Natural killer cell (primary cell): ENCODE results near the gene TRRAP. TPM values are rescaled to one million over a fixed set of nuclear protein-coding genes. Genes with fewer than 3 reads are reported as not detected.

Source experiments
- ATAC-seq, 3 donors: fragments of 150-1000 bp in 2 of 3; fragments of 200-7000 bp in 1 of 3; cut with Tn5 transposase; 1 replicate in 1 of 3; 2 replicates in 2 of 3; pipeline ENCODE4 v1.10.0; 2021; ENCODE audit warnings: mild to moderate bottlenecking in 2 of 3, moderate library complexity in 2 of 3
- DNase-seq, 2 donors: peaks; one replicate each; pipeline versions ENCODE4 v3.0.0 to v3.0.0-alpha.2; 2013 to 2021; ENCODE audit warnings: mixed read lengths in 1 of 2
- H3K27ac ChIP-seq: one replicate; pipeline ENCODE4 v1.5.1; 2013; ENCODE audit warnings: mild to moderate bottlenecking, low read length
- H3K27me3 ChIP-seq: one replicate; pipeline ENCODE4 v1.6.1; 2013; ENCODE audit warnings: low read length; ENCODE audit not compliant: control insufficient read depth, insufficient read depth
- H3K36me3 ChIP-seq: one replicate; pipeline ENCODE4 v1.6.1; 2013; ENCODE audit warnings: low read length; ENCODE audit not compliant: control insufficient read depth, insufficient read depth
- H3K4me1 ChIP-seq: one replicate; pipeline ENCODE4 v1.6.1; 2013; ENCODE audit warnings: low read length; ENCODE audit not compliant: control insufficient read depth, insufficient read depth
- H3K4me3 ChIP-seq: one replicate; pipeline ENCODE4 v1.5.1; 2013; ENCODE audit warnings: low read length
- H3K9me3 ChIP-seq: one replicate; pipeline ENCODE4 v1.6.1; 2013; ENCODE audit warnings: low read length; ENCODE audit not compliant: control insufficient read depth, insufficient read depth
- H3K27ac Mint-ChIP-seq, 2 donors: one replicate each; pipeline ENCODE4 v1.8.0; 2022; ENCODE audit warnings: mild to moderate bottlenecking in 2 of 2, mixed read lengths in 2 of 2, moderate library complexity in 1 of 2
- H3K27me3 Mint-ChIP-seq, 2 donors: one replicate each; pipeline ENCODE4 v1.8.0; 2022; ENCODE audit warnings: low read depth in 2 of 2, mixed read lengths in 2 of 2
- H3K36me3 Mint-ChIP-seq: one replicate; pipeline ENCODE4 v1.8.0; 2022; ENCODE audit warnings: mixed read lengths
- H3K4me1 Mint-ChIP-seq, 2 donors: one replicate each; pipeline ENCODE4 v1.8.0; 2022; ENCODE audit warnings: mixed read lengths in 2 of 2
- H3K4me3 Mint-ChIP-seq: one replicate; pipeline ENCODE4 v1.8.0; 2022; ENCODE audit warnings: mild to moderate bottlenecking, moderate library complexity, mixed read lengths
- H3K9me3 Mint-ChIP-seq, 2 donors: one replicate each; pipeline ENCODE4 v1.8.0; 2022; ENCODE audit warnings: mixed read lengths in 2 of 2
- WGBS: methylation state at CpG from one replicate; pipeline ENCODE4 v1.1.7; 2013; ENCODE audit warnings: missing lambda C conversion rate; ENCODE audit not compliant: insufficient coverage; 5-methylcytosine and 5-hydroxymethylcytosine counted together
- intact Hi-C: fragments of 100-400 bp; cut with micrococcal nuclease; formaldehyde crosslinking; loops from one replicate; pipeline ENCODE4 v1.14.2; 2022
- total RNA-seq, 4 donors: library from RNA; stranded (reverse); fragments of 120-200 nt in 1 of 4; gene quantifications; one replicate each; pipeline versions ENCODE4 v1.2.3 to v1.2.4, GENCODE V29; 2013 to 2022
- TF ChIP-seq, protein P1 (sequence below): fragments of 200-600 bp; IDR thresholded peaks from one replicate; pipeline ENCODE4 v1.8.0; 2022; ENCODE audit warnings: antibody characterized with exemption

Gene TRRAP
- total RNA-seq, 3 donors from 2014 or later (not counting 1 experiment from before 2014, with no cell fraction given): 45.4 to 62.9 (median 62.4) TPM

- TF ChIP-seq, protein P1, sequence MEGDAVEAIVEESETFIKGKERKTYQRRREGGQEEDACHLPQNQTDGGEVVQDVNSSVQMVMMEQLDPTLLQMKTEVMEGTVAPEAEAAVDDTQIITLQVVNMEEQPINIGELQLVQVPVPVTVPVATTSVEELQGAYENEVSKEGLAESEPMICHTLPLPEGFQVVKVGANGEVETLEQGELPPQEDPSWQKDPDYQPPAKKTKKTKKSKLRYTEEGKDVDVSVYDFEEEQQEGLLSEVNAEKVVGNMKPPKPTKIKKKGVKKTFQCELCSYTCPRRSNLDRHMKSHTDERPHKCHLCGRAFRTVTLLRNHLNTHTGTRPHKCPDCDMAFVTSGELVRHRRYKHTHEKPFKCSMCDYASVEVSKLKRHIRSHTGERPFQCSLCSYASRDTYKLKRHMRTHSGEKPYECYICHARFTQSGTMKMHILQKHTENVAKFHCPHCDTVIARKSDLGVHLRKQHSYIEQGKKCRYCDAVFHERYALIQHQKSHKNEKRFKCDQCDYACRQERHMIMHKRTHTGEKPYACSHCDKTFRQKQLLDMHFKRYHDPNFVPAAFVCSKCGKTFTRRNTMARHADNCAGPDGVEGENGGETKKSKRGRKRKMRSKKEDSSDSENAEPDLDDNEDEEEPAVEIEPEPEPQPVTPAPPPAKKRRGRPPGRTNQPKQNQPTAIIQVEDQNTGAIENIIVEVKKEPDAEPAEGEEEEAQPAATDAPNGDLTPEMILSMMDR: no peak
- H3K9me3 Mint-ChIP-seq: no peaks in the 10 kb centered on the region
- Histone ChIP-seq H3K27ac (no peak overlapping the region), H3K9me3 (no peaks in the 10 kb centered on the region), H3K27me3 (no peaks in the 10 kb centered on the region), H3K4me3 (no peak overlapping the region), H3K36me3 (peaks cover 86% of the 10 kb centered on the region), H3K4me1 (peaks cover 9% of the 10 kb centered on the region)
- intact Hi-C loops: no loop called here
- H3K27me3 Mint-ChIP-seq: no peaks in the 10 kb centered on the region
- peaks cover 0 to 10% of the 10 kb centered on the region in 2 donors for H3K4me1 Mint-ChIP-seq
- H3K4me3 Mint-ChIP-seq: no peak overlapping the region
- H3K36me3 Mint-ChIP-seq: peaks cover 38% of the 10 kb centered on the region
- WGBS: 97% methylated on average over 16 of the region's 16 CpGs
- DNase-seq (no peak), ATAC-seq (no peak)
- H3K27ac Mint-ChIP-seq: no peak overlapping the region
These were observed 113.7 kb downstream of the TRRAP start for GRCh38 chr7:98992076-98992475.

DNA sequence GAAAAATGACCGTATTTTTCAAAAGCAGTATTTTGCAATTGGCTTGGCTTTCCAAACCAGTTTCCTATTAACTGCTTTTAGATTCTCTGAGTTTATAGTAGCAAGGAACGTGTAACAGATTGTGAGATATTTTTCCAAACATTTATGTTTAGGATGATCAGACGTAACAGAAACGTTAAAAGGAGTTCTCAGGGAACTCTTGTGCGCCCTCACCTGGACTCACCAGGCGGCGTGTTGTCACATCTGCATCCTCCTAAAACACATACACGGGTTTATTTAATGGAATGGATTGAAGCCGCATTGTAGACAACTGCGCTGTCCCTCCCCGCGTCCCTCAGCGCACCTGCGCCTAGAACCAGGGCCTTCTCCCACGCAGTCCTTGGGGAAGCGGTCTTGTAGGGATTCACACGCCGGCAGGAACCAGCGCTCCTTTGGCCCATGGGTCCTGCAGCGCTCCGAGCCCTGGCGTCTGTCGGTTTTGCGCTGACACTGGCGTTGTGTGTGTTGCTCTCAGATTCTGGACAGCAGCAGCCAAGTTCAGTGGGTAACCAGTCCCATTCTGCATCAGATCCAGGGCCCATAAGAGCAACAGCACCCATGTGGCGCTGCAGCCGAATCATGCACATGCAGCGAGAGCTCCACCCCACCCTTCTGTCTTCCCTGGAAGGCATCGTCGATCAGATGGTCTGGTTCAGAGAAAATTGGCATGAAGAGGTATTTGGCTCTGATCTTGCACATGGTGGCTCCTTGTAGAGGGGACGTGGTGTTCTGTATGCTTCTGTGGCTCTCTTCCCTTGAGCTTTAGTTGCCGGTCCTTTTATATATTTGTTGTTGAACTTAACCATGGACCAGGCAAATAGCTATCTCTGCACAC, 114.9 kb downstream of the TRRAP start:
- no peaks in the 10 kb centered on the region for H3K9me3 Mint-ChIP-seq
- TF ChIP-seq, protein P1: no peak
- no peaks in the 10 kb centered on the region for H3K27me3 ChIP-seq
- no peak overlapping the region for H3K4me3 Mint-ChIP-seq
- H3K27ac Mint-ChIP-seq: no peak overlapping the region
- peaks cover 9% of the 10 kb centered on the region for H3K4me1 ChIP-seq
- no peak overlapping the region for H3K4me3 ChIP-seq
- H3K27ac ChIP-seq: no peak overlapping the region
- H3K27me3 Mint-ChIP-seq: no peaks in the 10 kb centered on the region
- no peaks in the 10 kb centered on the region for H3K9me3 ChIP-seq
- peaks cover 81% of the 10 kb centered on the region for H3K36me3 ChIP-seq
- ATAC-seq: no peak
- WGBS: 96% methylated on average over 31 of the region's 32 CpGs
- H3K4me1 Mint-ChIP-seq: peaks cover 0 to 10% of the 10 kb centered on the region in 2 donors
- intact Hi-C loops: no loop called here
- DNase-seq: no peak
- H3K36me3 Mint-ChIP-seq: peaks cover 27% of the 10 kb centered on the region

DNA sequence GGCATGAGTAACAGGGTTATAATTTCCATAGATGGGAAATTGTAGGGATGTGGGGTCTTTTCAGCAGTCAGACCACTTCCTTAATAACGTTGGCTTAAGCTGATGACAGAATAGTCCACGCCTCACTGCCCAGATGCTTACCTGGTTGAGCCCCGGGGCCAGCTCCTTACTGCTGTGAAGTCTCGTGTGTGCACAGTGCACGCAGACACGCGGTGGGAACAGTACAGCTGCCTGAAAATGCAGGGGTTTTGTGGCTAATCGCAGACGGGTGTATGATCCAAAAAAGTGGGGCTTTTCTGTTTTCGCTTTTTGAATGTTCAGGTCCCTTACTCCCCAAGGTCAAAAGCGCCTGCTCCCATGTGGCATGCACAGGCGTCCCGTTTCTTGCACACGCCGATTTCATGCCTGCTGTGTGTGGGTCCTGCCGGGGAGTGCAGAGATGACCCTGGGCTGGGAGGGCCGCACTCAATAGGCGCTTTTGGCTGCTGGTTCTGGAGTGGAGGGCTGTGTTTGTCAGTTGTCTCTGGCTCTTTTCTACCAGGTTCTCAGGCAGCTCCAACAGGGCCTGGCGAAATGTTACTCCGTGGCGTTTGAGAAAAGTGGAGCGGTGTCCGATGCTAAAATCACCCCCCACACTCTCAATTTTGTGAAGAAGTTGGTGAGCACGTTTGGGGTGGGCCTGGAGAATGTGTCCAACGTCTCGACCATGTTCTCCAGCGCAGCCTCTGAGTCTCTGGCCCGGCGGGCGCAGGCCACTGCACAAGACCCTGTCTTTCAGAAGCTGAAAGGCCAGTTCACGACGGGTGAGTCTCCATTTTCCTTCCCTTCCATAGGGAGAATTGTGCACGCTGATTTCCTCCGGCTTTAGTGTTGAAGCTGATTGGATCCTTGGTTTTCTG, 116.0 kb downstream of the TRRAP start:
- Mint-ChIP-seq H3K36me3 (peaks cover 27% of the 10 kb centered on the region), H3K27ac (no peak overlapping the region)
- no peak overlapping the region for H3K4me3 ChIP-seq

More for the DNA sequence above, 116.0 kb downstream of the TRRAP start:
- DNase-seq: no peak
- Mint-ChIP-seq H3K4me1 (peaks cover 0 to 10% of the 10 kb centered on the region in 2 donors), H3K4me3 (no peak overlapping the region), H3K9me3 (no peaks in the 10 kb centered on the region), H3K27me3 (no peaks in the 10 kb centered on the region)
- no peak for ATAC-seq
- no peaks in the 10 kb centered on the region for H3K4me1 ChIP-seq
- intact Hi-C loops: no loop called here
- peaks cover 76% of the 10 kb centered on the region for H3K36me3 ChIP-seq
- H3K9me3 ChIP-seq: no peaks in the 10 kb centered on the region
- TF ChIP-seq, protein P1: no peak
- H3K27ac ChIP-seq: no peak overlapping the region
- H3K27me3 ChIP-seq: no peaks in the 10 kb centered on the region
- WGBS: 93% methylated on average over 34 of the region's 34 CpGs
